Mammary epithelial cell (primary cell): ENCODE results near the gene ERO1B.

Source experiments
- CTCF ChIP-seq, 2 donors: IDR thresholded peaks in 1 of 2; conservative IDR thresholded peaks in 1 of 2; 2 replicates each; pipeline ENCODE4 v1.5.1; 2011 to 2012; ENCODE audit warnings: inconsistent platforms in 2 of 2, low read length in 2 of 2, mild to moderate bottlenecking in 2 of 2, control low read depth in 1 of 2, low read depth in 1 of 2; ENCODE audit not compliant: insufficient read depth in 1 of 2; ENCODE audit errors: extremely low read depth in 1 of 2
- EZH2 ChIP-seq: IDR thresholded peaks from 2 replicates; pipeline ENCODE4 v1.6.1; 2012; ENCODE audit warnings: low read length, inconsistent platforms, borderline replicate concordance

DNA sequence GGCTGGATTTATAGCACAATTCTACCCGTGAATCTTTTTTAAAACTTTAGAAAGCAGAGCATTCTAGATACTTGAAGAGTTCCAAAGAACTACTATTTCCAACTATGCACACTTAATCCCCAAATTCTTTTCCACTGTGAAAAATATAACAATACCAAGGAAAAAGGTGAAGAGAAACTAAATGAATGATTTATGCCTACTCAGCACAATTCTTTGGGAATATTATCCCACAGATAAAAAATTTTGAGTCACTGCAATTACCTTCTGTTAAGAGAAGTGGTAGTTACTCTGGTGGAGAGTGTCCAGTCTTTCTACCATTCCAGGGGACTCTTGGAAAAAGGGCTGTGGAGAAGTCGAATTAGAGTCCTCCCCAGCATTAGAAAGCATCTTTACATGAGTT, 39.2 kb downstream of the ERO1B start:
- TF ChIP-seq CTCF (conservative IDR thresholded peaks at IDR 0.05 in 1 of 2, IDR thresholded peaks at IDR 0.05 in 1 of 2; ENCODE audit: extremely low read depth in 1 of 2, insufficient read depth in 1 of 2, low read depth in 1 of 2, low read length in 2 of 2) (no peak), EZH2 (no peak)
